Right ventricle myocardium superior (tissue), 1 donor: ENCODE results near the gene LCE1D. TPM values are rescaled to one million over a fixed set of nuclear protein-coding genes. Genes with fewer than 3 reads are reported as not detected.

Source experiments
- ATAC-seq: fragments of 200-7000 bp; cut with Tn5 transposase; one replicate; pipeline ENCODE4 v1.9.1; 2020; ENCODE audit warnings: mild to moderate bottlenecking; ENCODE audit not compliant: poor library complexity
- DNase-seq: peaks from one replicate; pipeline ENCODE4 v3.0.0-alpha.2; 2020
- intact Hi-C: fragments of 100-400 bp; cut with DNase I; formaldehyde crosslinking; loops from one replicate; pipeline ENCODE4 v1.11.2; 2022
- total RNA-seq: library from RNA; stranded (reverse); fragmentation: NEBNext Ultra II Directional; extraction: Animal tissue kit (Norgen Biotek cat#: 25700); gene quantifications from one replicate; pipeline ENCODE4 v1.2.1, GENCODE V29; 2021
- donor health status: DM: no; HTN: yes; CAD: no; lungs with severe emphysema.

Gene LCE1D
- total RNA-seq, 1 donor from 2014 or later = not detected

GRCh38 chr1:152806576-152806975 lies 10.1 kb downstream of the LCE1D start, which contains the start of gene LCE1C:
TSS of gene LCE1C (minus strand) at chr1:152806651. CDS start at chr1:152805478, 1,173 bp downstream.
- no peak for DNase-seq
- no peak for ATAC-seq
- intact Hi-C loops = no loop called here

GRCh38 chr1:152811050-152811449 lies 14.5 kb downstream of the LCE1D start:
- ATAC-seq = no peak
- intact Hi-C loops = no loop called here

GRCh38 chr1:152811671-152812070 lies 15.2 kb downstream of the LCE1D start, which contains the start of gene LCE1B:
TSS of gene LCE1B (plus strand) at chr1:152811971. CDS start at chr1:152812447, 476 bp downstream.
- DNase-seq (no peak), ATAC-seq (no peak)
- intact Hi-C loops = no loop called here

More at GRCh38 chr1:152811050-152811449, 14.5 kb downstream of the LCE1D start:
- no peak for DNase-seq

GRCh38 chr1:152817309-152817708 lies 20.8 kb downstream of the LCE1D start:
- DNase-seq = no peak
- intact Hi-C loops = no loop called here
- ATAC-seq = no peak

GRCh38 chr1:152823294-152823693 lies 26.8 kb downstream of the LCE1D start:
- no peak for ATAC-seq
- DNase-seq = no peak
- intact Hi-C loops = no loop called here

- no peak for DNase-seq
- no peak for ATAC-seq
- intact Hi-C loops = no loop called here
Measured at GRCh38 chr1:152824964-152825363, 28.4 kb downstream of the LCE1D start.

- no peak for DNase-seq
- intact Hi-C loops = no loop called here
- ATAC-seq = no peak
Measured at GRCh38 chr1:152827173-152827572, 30.7 kb downstream of the LCE1D start, which contains the start of gene LCE1A. TSS of gene LCE1A (plus strand) at chr1:152827473. CDS start at chr1:152827473, 0 bp downstream.

GRCh38 chr1:152836870-152837269 lies 40.3 kb downstream of the LCE1D start:
- intact Hi-C loops = no loop called here
- DNase-seq = no peak
- no peak for ATAC-seq

- intact Hi-C loops = no loop called here
- ATAC-seq (no peak), DNase-seq (no peak)
Measured at GRCh38 chr1:152842556-152842955, 46.0 kb downstream of the LCE1D start, which contains the start of gene LCE6A. TSS of gene LCE6A (plus strand) at chr1:152842856. CDS start at chr1:152843521, 665 bp downstream.

Other genes with a start within 250 kb of the LCE1D start
- gene LCE3E, start 229.9 kb upstream of the LCE1D start, total RNA-seq = not detected
- not detected for gene LCE3D, start 216.2 kb upstream of the LCE1D start, total RNA-seq
- not detected for gene LCE3C, start 196.5 kb upstream of the LCE1D start, total RNA-seq
- gene LCE3B, start 182.9 kb upstream of the LCE1D start, total RNA-seq = not detected
- not detected for gene LCE3A, start 173.6 kb upstream of the LCE1D start, total RNA-seq
- gene LCE2D, start 133.3 kb upstream of the LCE1D start, total RNA-seq = not detected
- not detected for gene LCE2C, start 121.4 kb upstream of the LCE1D start, total RNA-seq
- gene LCE2B, start 110.6 kb upstream of the LCE1D start, total RNA-seq = not detected
- not detected for gene LCE2A, start 98.4 kb upstream of the LCE1D start, total RNA-seq
- not detected for gene LCE4A, start 88.6 kb upstream of the LCE1D start, total RNA-seq
- gene KPRP, start 38.7 kb upstream of the LCE1D start, total RNA-seq = not detected
- gene LCE1F, start 21.6 kb upstream of the LCE1D start, total RNA-seq = not detected
- gene LCE1E, start 10.5 kb upstream of the LCE1D start, total RNA-seq = not detected
- not detected for gene LCE1C, start 9.9 kb downstream of the LCE1D start, total RNA-seq
- not detected for gene LCE1B, start 15.2 kb downstream of the LCE1D start, total RNA-seq
- gene LCE1A, start 30.8 kb downstream of the LCE1D start, total RNA-seq = not detected
- gene LCE6A, start 46.1 kb downstream of the LCE1D start, total RNA-seq = not detected
- not detected for gene LCE7A, start 63.3 kb downstream of the LCE1D start, total RNA-seq
- gene SMCP, start 81.6 kb downstream of the LCE1D start, total RNA-seq = not detected
- gene IVL, start 111.8 kb downstream of the LCE1D start, total RNA-seq = not detected
- not detected for gene SPRR5, start 150.5 kb downstream of the LCE1D start, total RNA-seq
- not detected for gene SPRR4, start 173.9 kb downstream of the LCE1D start, total RNA-seq
- gene SPRR1A, start 187.4 kb downstream of the LCE1D start, total RNA-seq = not detected
- not detected for gene SPRR3, start 205.0 kb downstream of the LCE1D start, total RNA-seq
- gene SPRR1B, start 234.5 kb downstream of the LCE1D start, total RNA-seq = not detected
- not detected for gene SPRR2D, start 244.4 kb downstream of the LCE1D start, total RNA-seq